ENCODE results near the gene KRT13.

Gene KRT13

GRCh38 chr17:41480581-41480980 is 24.8 kb downstream of the KRT13 start:
- no peak overlapping the region for H3K4me3 ChIP-seq (replicated peaks; ENCODE audit: low read depth, low read length)
- no peak for DNase-seq (ENCODE audit: extremely low read depth, low read depth)
- no peak for TF ChIP-seq CTCF (IDR thresholded peaks at IDR 0.05; ENCODE audit: low read depth, low read length, missing control alignments)

GRCh38 chr17:41480136-41480535 is 25.3 kb downstream of the KRT13 start:
- H3K4me3 ChIP-seq (replicated peaks; ENCODE audit: low read depth, low read length) = no peak overlapping the region
- DNase-seq (ENCODE audit: extremely low read depth, low read depth) = no peak
- no peak for TF ChIP-seq CTCF (IDR thresholded peaks at IDR 0.05; ENCODE audit: low read depth, low read length, missing control alignments)

- no peak for TF ChIP-seq CTCF (IDR thresholded peaks at IDR 0.05; ENCODE audit: low read depth, low read length, missing control alignments)
- DNase-seq (ENCODE audit: extremely low read depth, low read depth) = no peak
- no peak overlapping the region for H3K4me3 ChIP-seq (replicated peaks; ENCODE audit: low read depth, low read length)
Measured at GRCh38 chr17:41478237-41478636, 27.2 kb downstream of the KRT13 start.

GRCh38 chr17:41476866-41477815 is 28.3 kb downstream of the KRT13 start:
- no peak for TF ChIP-seq CTCF (IDR thresholded peaks at IDR 0.05; ENCODE audit: low read depth, low read length, missing control alignments)
- no peak for DNase-seq (ENCODE audit: extremely low read depth, low read depth)
- H3K4me3 ChIP-seq (replicated peaks; ENCODE audit: low read depth, low read length) = no peak overlapping the region

GRCh38 chr17:41475421-41475820 is 30.0 kb downstream of the KRT13 start:
- no peak for TF ChIP-seq CTCF (IDR thresholded peaks at IDR 0.05; ENCODE audit: low read depth, low read length, missing control alignments)
- no peak for DNase-seq (ENCODE audit: extremely low read depth, low read depth)

GRCh38 chr17:41474863-41475262 is 30.5 kb downstream of the KRT13 start:
- H3K4me3 ChIP-seq (replicated peaks; ENCODE audit: low read depth, low read length) = no peak overlapping the region
- TF ChIP-seq CTCF (IDR thresholded peaks at IDR 0.05; ENCODE audit: low read depth, low read length, missing control alignments) = no peak
- no peak for DNase-seq (ENCODE audit: extremely low read depth, low read depth)

More at GRCh38 chr17:41475421-41475820, 30.0 kb downstream of the KRT13 start:
- no peak overlapping the region for H3K4me3 ChIP-seq (replicated peaks; ENCODE audit: low read depth, low read length)

Measured in HFF-Myc (cell line).